ENCODE data around the gene POLRMT.

DNA sequence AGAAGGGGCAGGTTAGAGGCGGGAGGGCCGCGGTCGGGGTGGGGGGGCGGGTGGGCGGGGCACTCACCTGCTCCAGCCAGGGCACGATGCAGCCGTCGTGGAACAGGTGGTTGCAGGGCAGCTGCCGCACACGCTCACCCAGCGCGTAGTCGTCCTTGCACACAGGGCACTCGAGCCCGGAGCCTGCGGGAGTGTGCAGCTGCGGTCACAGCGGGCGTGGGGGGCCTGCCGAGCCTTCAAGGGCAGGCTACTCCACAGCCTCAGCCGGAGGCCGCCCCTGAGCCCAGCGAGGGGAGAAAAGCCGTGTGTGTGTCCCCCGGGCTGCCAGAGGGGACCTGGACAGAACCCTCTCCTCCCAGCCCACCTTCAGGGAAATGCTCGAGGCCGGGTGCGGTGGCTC, 15.0 kb upstream of the POLRMT start:
- no peak for TF ChIP-seq TARDBP (IDR thresholded peaks at IDR 0.05)
- no peak for TF ChIP-seq FOXK2 (IDR thresholded peaks at IDR 0.05)

All from HEK293T (cell line).